ENCODE results near the gene NHLRC4. TPM values are rescaled to one million over a fixed set of nuclear protein-coding genes. Genes with fewer than 3 reads are reported as not detected.

Gene NHLRC4
- total and polyA plus RNA-seq, 9 of the 15 experiments (the other 6 are each of a cell fraction or from before 2014, with no cell fraction given) = 0.24 to 3.7 (median 1.3) TPM; not detected in 2

DNA sequence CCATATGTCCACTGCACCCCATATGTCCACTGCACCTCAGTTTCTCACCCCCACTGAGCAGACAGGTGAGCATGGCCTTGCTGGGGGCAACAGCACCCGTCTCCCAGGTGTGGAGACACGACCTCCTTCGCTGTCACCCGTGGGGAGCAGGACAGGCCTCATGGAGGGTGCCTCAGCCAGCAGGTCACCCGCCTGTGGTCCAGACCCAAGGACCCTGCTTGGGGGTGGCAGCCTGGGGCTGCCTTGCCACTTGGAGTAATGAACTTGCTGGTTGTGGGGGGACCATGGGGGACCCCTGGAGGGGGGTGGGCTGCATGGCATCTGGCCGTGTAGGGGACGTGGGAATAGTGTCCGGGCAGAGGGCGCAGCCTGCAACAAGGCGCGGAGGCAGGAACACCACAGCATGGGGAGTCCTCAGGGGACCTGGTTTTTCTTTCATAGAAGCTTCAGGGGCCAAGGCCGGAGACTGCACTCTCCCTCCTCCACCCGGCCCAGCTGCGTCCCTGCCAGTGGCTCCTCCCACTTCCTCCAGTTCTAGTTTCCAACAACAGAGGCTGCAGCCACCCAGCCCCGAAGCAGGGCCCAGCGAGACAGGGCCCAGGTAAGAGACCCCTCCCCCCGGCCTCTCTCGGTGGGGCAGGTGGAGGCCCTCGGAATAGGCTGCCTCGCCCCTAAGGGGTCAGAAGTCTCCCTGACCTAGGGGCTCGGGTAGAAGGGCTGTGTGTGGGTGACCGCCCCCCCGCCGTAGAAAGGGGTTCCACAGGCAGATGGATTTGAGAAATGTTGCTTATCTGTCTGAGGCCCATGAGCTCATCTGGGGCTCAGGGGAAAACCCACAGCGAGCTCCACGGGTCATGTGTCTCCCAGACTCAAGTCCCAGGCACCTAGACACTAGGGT is at the start of gene NHLRC4 (continued):
- TF ChIP-seq, protein P1, sequence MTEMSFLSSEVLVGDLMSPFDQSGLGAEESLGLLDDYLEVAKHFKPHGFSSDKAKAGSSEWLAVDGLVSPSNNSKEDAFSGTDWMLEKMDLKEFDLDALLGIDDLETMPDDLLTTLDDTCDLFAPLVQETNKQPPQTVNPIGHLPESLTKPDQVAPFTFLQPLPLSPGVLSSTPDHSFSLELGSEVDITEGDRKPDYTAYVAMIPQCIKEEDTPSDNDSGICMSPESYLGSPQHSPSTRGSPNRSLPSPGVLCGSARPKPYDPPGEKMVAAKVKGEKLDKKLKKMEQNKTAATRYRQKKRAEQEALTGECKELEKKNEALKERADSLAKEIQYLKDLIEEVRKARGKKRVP (CRISPR knock-in tag; IDR thresholded peaks at IDR 0.05) = peak; percentile 37; the same call in 1 of the 2 replicates
- no peak for TF ChIP-seq SRSF7 (optimal IDR thresholded peaks at IDR 0.05; ENCODE audit: low read depth, low read length)
- TF ChIP-seq, protein P2, sequence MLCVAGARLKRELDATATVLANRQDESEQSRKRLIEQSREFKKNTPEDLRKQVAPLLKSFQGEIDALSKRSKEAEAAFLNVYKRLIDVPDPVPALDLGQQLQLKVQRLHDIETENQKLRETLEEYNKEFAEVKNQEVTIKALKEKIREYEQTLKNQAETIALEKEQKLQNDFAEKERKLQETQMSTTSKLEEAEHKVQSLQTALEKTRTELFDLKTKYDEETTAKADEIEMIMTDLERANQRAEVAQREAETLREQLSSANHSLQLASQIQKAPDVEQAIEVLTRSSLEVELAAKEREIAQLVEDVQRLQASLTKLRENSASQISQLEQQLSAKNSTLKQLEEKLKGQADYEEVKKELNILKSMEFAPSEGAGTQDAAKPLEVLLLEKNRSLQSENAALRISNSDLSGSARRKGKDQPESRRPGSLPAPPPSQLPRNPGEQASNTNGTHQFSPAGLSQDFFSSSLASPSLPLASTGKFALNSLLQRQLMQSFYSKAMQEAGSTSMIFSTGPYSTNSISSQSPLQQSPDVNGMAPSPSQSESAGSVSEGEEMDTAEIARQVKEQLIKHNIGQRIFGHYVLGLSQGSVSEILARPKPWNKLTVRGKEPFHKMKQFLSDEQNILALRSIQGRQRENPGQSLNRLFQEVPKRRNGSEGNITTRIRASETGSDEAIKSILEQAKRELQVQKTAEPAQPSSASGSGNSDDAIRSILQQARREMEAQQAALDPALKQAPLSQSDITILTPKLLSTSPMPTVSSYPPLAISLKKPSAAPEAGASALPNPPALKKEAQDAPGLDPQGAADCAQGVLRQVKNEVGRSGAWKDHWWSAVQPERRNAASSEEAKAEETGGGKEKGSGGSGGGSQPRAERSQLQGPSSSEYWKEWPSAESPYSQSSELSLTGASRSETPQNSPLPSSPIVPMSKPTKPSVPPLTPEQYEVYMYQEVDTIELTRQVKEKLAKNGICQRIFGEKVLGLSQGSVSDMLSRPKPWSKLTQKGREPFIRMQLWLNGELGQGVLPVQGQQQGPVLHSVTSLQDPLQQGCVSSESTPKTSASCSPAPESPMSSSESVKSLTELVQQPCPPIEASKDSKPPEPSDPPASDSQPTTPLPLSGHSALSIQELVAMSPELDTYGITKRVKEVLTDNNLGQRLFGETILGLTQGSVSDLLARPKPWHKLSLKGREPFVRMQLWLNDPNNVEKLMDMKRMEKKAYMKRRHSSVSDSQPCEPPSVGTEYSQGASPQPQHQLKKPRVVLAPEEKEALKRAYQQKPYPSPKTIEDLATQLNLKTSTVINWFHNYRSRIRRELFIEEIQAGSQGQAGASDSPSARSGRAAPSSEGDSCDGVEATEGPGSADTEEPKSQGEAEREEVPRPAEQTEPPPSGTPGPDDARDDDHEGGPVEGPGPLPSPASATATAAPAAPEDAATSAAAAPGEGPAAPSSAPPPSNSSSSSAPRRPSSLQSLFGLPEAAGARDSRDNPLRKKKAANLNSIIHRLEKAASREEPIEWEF (CRISPR knock-in tag; IDR thresholded peaks at IDR 0.05) = no peak
- TF ChIP-seq CREBBP (IDR thresholded peaks at IDR 0.05; ENCODE audit: low read depth, low read length) = no peak
- peak; percentile 41; the same call in 1 of the 2 replicates for TF ChIP-seq RB1 (IDR thresholded peaks at IDR 0.05; ENCODE audit: low read depth)
- no peak for TF ChIP-seq XRCC3 (IDR thresholded peaks at IDR 0.05)
- TF ChIP-seq, protein P3, sequence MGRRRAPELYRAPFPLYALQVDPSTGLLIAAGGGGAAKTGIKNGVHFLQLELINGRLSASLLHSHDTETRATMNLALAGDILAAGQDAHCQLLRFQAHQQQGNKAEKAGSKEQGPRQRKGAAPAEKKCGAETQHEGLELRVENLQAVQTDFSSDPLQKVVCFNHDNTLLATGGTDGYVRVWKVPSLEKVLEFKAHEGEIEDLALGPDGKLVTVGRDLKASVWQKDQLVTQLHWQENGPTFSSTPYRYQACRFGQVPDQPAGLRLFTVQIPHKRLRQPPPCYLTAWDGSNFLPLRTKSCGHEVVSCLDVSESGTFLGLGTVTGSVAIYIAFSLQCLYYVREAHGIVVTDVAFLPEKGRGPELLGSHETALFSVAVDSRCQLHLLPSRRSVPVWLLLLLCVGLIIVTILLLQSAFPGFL (CRISPR knock-in tag; IDR thresholded peaks at IDR 0.05) = no peak
- TF ChIP-seq, protein P4, sequence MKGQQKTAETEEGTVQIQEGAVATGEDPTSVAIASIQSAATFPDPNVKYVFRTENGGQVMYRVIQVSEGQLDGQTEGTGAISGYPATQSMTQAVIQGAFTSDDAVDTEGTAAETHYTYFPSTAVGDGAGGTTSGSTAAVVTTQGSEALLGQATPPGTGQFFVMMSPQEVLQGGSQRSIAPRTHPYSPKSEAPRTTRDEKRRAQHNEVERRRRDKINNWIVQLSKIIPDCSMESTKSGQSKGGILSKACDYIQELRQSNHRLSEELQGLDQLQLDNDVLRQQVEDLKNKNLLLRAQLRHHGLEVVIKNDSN (CRISPR knock-in tag; IDR thresholded peaks at IDR 0.05) = peak; percentile 75
- no peak for TF ChIP-seq ZNF239 (CRISPR knock-in tag; IDR thresholded peaks at IDR 0.05)
- TF ChIP-seq BRCA1 (IDR thresholded peaks at IDR 0.05) = no peak
- TF ChIP-seq BRCA1 (CRISPR knock-in tag; IDR thresholded peaks at IDR 0.05) = no peak
- TF ChIP-seq, protein P5, sequence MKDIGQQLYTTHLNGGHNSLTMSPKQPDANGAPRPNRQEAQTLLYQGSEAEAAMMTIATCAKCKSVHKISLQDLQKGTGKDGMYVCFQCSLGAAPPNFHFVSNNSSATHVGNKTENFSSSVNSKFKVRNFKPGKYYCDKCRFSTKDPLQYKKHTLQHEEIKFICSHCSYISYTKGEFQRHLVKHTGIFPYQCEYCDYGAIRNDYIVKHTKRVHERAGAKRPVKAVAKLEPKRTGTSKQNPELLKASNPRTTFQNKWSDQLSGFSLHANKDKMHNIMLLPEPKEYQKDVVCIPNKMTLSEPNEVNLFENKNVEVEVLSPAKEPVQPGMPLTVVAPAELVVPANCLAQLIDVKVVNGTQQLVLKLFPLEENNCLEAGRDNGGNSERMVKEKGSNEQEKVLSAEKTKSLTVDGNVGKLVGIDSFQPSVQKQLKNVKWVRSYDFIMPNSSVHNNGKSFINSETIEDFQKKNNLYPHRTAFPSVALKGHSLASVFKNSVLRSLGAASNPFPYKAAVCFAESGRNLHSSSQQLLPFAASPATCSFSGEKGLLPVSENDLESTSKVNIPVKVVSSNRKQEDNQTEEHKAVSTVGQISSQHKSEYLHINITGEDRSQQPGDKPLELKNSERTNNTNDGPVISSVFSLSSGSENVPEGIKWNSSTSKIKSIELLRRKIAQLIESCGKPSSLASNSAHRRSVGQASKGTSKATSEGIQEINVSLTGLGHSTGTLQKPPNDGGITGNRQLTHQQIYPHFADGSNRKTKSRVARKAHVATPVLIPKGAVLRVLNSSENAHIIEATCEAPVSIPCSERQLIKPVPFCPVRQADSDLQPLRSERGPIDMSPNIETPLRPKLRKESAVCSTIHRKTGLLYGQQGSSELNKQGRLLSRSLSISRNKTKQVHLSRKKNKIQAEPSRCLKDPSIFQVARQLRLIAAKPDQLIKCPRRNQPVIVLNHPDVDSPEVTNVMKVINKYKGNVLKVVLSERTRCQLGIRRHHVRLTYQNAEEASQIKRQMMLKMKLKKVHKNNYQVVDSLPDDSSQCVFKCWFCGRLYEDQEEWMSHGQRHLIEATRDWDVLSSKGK (CRISPR knock-in tag; IDR thresholded peaks at IDR 0.05) = no peak
- TF ChIP-seq ZNF57 (CRISPR knock-in tag; IDR thresholded peaks at IDR 0.05) = no peak
- TF ChIP-seq CBX1 (IDR thresholded peaks at IDR 0.05; ENCODE audit: low read depth) = no peak
- peak; percentile 36; the same call in 1 of the 2 replicates for TF ChIP-seq ZNF644 (tag; IDR thresholded peaks at IDR 0.05; ENCODE audit: low read depth)
- TF ChIP-seq ZNF77 (CRISPR knock-in tag; IDR thresholded peaks at IDR 0.05) = no peak
